NB4 (cell line): ENCODE data around the gene JTB.

Source experiments
- CTCF ChIP-seq: IDR thresholded peaks from one replicate; pipeline ENCODE4 v1.5.1; 2012; ENCODE audit warnings: low read depth, low read length
- MAX ChIP-seq: IDR thresholded peaks from 2 replicates; pipeline ENCODE4 v1.6.1; 2011; ENCODE audit warnings: low read depth, low read length
- POLR2A ChIP-seq: IDR thresholded peaks from 2 replicates; pipeline ENCODE4 v1.6.1; 2011; ENCODE audit warnings: mild to moderate bottlenecking; ENCODE audit not compliant: insufficient read length; ENCODE audit errors: extremely low read depth

GRCh38 chr1:153995202-153995601, 17.7 kb upstream of the JTB start:
- TF ChIP-seq CTCF (no peak), POLR2A (no peak), MAX (no peak)
